C4-2B (cell line): ENCODE results near the gene HECW1.

Experiments
- H3K27ac ChIP-seq: fragments of 450-650 bp; 2 replicates; pipeline ENCODE4 v1.5.1; 2017
- CTCF ChIP-seq: fragments of 450-650 bp; conservative IDR thresholded peaks from 2 replicates; pipeline ENCODE4 v1.5.1; 2017; ENCODE audit warnings: mild to moderate bottlenecking
- ZFX ChIP-seq: fragments of 450-650 bp; IDR thresholded peaks from 2 replicates; pipeline ENCODE4 v1.6.1; 2017

HECW1 gene

GRCh38 chr7:43522406-43523156, 410.1 kb downstream of the HECW1 start:
- TF ChIP-seq CTCF (no peak), ZFX (no peak)
- H3K27ac ChIP-seq = no peak overlapping the region

GRCh38 chr7:43528576-43529354, 416.3 kb downstream of the HECW1 start:
- TF ChIP-seq ZFX = no peak
- no peak for TF ChIP-seq CTCF
- no peak overlapping the region for H3K27ac ChIP-seq

- H3K27ac ChIP-seq = no peak overlapping the region
- TF ChIP-seq ZFX (no peak), CTCF (no peak)
These were observed 418.3 kb downstream of the HECW1 start for GRCh38 chr7:43530553-43531410.

- H3K27ac ChIP-seq = no peak overlapping the region
- TF ChIP-seq CTCF (no peak), ZFX (no peak)
These were observed 419.3 kb downstream of the HECW1 start for GRCh38 chr7:43531700-43532099.

- H3K27ac ChIP-seq = no peak overlapping the region
- TF ChIP-seq CTCF (no peak), ZFX (no peak)
These were observed 421.5 kb downstream of the HECW1 start for GRCh38 chr7:43533801-43534479.

GRCh38 chr7:43535031-43535451, 422.6 kb downstream of the HECW1 start:
- no peak overlapping the region for H3K27ac ChIP-seq
- TF ChIP-seq CTCF (no peak), ZFX (no peak)
